HepG2 (cell line): ENCODE results near the gene SULT2B1. TPM values are rescaled to one million over a fixed set of nuclear protein-coding genes. Genes with fewer than 3 reads are reported as not detected.

ENCODE experiments used
- ARID2 ChIP-seq: sonication (generic); formaldehyde crosslinking; IDR thresholded peaks from 2 replicates; pipeline ENCODE4 v1.8.1; 2022; ENCODE audit warnings: mild to moderate bottlenecking, missing genetic modification reagents, borderline replicate concordance
- GATAD2A ChIP-seq: IDR thresholded peaks from 2 replicates; pipeline ENCODE4 v1.6.1; 2016
- MAZ ChIP-seq, 2 experiments: sonication (generic) in 1 of 2; formaldehyde crosslinking in 1 of 2; IDR thresholded peaks; 2 replicates each; pipeline versions ENCODE4 v1.5.0 to v1.6.1; 2012 to 2020; ENCODE audit warnings: low read depth in 2 of 2, mild to moderate bottlenecking in 2 of 2, borderline replicate concordance in 1 of 2, improper control_type of control experiment in 1 of 2, low read length in 1 of 2, missing genetic modification reagents in 1 of 2, moderate library complexity in 1 of 2
- PAF1 ChIP-seq: IDR thresholded peaks from 2 replicates; pipeline ENCODE4 v1.6.1; 2016; ENCODE audit warnings: missing genetic modification reagents, missing compliant biosample characterization
- PAX8 ChIP-seq: sonication (generic); formaldehyde crosslinking; IDR thresholded peaks from 2 replicates; pipeline ENCODE4 v1.8.0; 2022; ENCODE audit warnings: mild to moderate bottlenecking, missing genetic modification reagents, borderline replicate concordance
- RAD51 ChIP-seq: fragments of 450-650 bp; IDR thresholded peaks from 2 replicates; pipeline ENCODE4 v1.6.1; 2016; ENCODE audit warnings: borderline replicate concordance
- RFX1 ChIP-seq: fragments of 450-650 bp; IDR thresholded peaks from 2 replicates; pipeline ENCODE4 v1.6.1; 2017
- RXRA ChIP-seq: sonication (generic); formaldehyde crosslinking; IDR thresholded peaks from 2 replicates; pipeline ENCODE4 v1.5.1; 2020; ENCODE audit warnings: missing genetic modification reagents
- SMARCC2 ChIP-seq: fragments of 450-650 bp; IDR thresholded peaks from 2 replicates; pipeline ENCODE4 v1.6.1; 2017; ENCODE audit warnings: antibody characterized with exemption, mild to moderate bottlenecking
- SOX13 ChIP-seq, 3 experiments: fragments of 450-650 bp in 1 of 3; sonication (generic) in 1 of 3; formaldehyde crosslinking in 1 of 3; IDR thresholded peaks in 2 of 3; conservative IDR thresholded peaks in 1 of 3; 2 replicates each; pipeline versions ENCODE4 v1.5.0 to v1.6.1; 2016 to 2020; ENCODE audit warnings: antibody characterized with exemption in 1 of 3, mild to moderate bottlenecking in 1 of 3, missing compliant biosample characterization in 1 of 3, missing genetic modification reagents in 1 of 3, moderate library complexity in 1 of 3
- ZNF335 ChIP-seq: sonication (generic); formaldehyde crosslinking; IDR thresholded peaks from 2 replicates; pipeline ENCODE4 v1.4.0; 2020; ENCODE audit warnings: missing genetic modification reagents
- ZNF501 ChIP-seq: sonication (generic); formaldehyde crosslinking; IDR thresholded peaks from 2 replicates; pipeline ENCODE4 v1.5.1; 2020; ENCODE audit warnings: mild to moderate bottlenecking, moderate library complexity, missing genetic modification reagents
- ZNF788 ChIP-seq: sonication (generic); formaldehyde crosslinking; IDR thresholded peaks from 2 replicates; pipeline ENCODE4 v1.5.0; 2020; ENCODE audit warnings: mild to moderate bottlenecking, missing genetic modification reagents, borderline replicate concordance
- ZSCAN22 ChIP-seq: sonication (generic); formaldehyde crosslinking; IDR thresholded peaks from 2 replicates; pipeline ENCODE4 v1.4.0; 2020; ENCODE audit warnings: mild to moderate bottlenecking, missing genetic modification reagents
- polyA plus RNA-seq, 8 experiments: library from polyadenylated mRNA; depleted of rRNA in 3 of 8; stranded (reverse) in 7 of 8; unstranded in 1 of 8; fragments of >200 nt; fragmentation: Illumina TruSeq in 4 of 8; extraction: Trizol in 4 of 8; gene quantifications; 2 replicates each; pipeline versions ENCODE4 v1.2.1 to v1.2.3, GENCODE V29; 2011 to 2016; ENCODE audit warnings: low read depth in 4 of 8, missing spikeins in 1 of 8, mixed read lengths in 1 of 8; ENCODE audit not compliant: insufficient read depth in 1 of 8
- total RNA-seq, 5 experiments: library from RNA; depleted of rRNA; stranded (reverse); fragments of >200 nt; fragmentation: Illumina TruSeq; extraction: Trizol; gene quantifications; 2 replicates each; pipeline ENCODE4 v1.2.3, GENCODE V29; 2016; ENCODE audit warnings: low read depth in 1 of 5
- TF ChIP-seq, protein P1 (sequence below): sonication (generic); formaldehyde crosslinking; conservative IDR thresholded peaks from 2 replicates; pipeline ENCODE4 v1.8.0; 2022; ENCODE audit warnings: low read depth, missing genetic modification reagents
- TF ChIP-seq, protein P2 (sequence below): sonication (generic); formaldehyde crosslinking; IDR thresholded peaks from 2 replicates; pipeline ENCODE4 v1.8.1; 2023; ENCODE audit warnings: missing genetic modification reagents, mild to moderate bottlenecking, borderline replicate concordance
- TF ChIP-seq, protein P3 (sequence below): sonication (generic); formaldehyde crosslinking; IDR thresholded peaks from 2 replicates; pipeline ENCODE4 v1.4.0; 2020; ENCODE audit warnings: missing genetic modification reagents
- TF ChIP-seq, protein P4 (sequence below): sonication (generic); formaldehyde crosslinking; IDR thresholded peaks from 2 replicates; pipeline ENCODE4 v1.8.1; 2023; ENCODE audit warnings: missing genetic modification reagents, inconsistent platforms, borderline replicate concordance
- TF ChIP-seq, protein P5 (sequence below): IDR thresholded peaks from 2 replicates; pipeline ENCODE4 v1.6.1; 2012; ENCODE audit warnings: low read length, improper control_type of control experiment

The SULT2B1 gene
- total and polyA plus RNA-seq, 2 of the 13 experiments (the other 11 are each of a cell fraction or from before 2014, with no cell fraction given), result 0.13 TPM; not detected in 1

DNA sequence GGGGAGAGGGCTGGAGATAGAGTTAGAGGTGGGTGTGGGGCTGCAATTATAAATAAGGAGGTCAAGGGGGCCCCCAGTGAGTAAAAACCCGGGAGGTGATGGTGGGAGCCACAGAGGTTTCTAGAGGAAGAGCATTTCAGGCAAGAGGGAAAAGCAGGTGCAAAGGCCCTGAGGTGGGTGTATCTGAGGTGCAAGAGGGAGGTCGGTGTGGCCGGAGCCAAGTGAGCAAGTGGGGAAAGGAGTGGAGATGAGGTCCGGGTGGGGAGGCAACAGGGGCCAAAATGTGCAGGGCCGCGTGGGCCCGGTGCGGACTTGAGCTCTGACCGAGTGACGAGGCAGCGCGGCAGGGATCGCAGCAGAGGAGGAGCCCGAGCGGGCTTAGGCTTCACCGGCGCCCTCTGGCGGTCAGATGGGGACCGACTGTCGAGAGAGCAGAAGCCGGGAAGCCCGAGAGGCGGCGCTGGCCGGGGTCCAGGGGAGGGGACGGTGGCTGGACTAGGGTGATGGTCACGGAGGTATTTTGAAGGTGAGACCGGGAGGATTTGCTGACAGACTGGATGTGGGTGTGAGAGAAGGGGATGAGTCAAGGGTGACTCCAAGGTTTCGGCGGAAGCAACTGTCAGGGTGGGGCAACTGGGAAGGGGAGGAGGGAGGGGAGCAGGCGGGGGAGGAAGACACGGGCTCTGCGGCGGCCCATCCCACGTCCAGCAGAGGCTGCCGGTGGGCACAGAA, 36.9 kb downstream of the SULT2B1 start (continued):
- TF ChIP-seq, protein P1, sequence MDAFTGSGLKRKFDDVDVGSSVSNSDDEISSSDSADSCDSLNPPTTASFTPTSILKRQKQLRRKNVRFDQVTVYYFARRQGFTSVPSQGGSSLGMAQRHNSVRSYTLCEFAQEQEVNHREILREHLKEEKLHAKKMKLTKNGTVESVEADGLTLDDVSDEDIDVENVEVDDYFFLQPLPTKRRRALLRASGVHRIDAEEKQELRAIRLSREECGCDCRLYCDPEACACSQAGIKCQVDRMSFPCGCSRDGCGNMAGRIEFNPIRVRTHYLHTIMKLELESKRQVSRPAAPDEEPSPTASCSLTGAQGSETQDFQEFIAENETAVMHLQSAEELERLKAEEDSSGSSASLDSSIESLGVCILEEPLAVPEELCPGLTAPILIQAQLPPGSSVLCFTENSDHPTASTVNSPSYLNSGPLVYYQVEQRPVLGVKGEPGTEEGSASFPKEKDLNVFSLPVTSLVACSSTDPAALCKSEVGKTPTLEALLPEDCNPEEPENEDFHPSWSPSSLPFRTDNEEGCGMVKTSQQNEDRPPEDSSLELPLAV, result no peak
- no peak for TF ChIP-seq SMARCC2
- TF ChIP-seq, protein P2, sequence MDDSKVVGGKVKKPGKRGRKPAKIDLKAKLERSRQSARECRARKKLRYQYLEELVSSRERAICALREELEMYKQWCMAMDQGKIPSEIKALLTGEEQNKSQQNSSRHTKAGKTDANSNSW, result no peak
- TF ChIP-seq, protein P3, sequence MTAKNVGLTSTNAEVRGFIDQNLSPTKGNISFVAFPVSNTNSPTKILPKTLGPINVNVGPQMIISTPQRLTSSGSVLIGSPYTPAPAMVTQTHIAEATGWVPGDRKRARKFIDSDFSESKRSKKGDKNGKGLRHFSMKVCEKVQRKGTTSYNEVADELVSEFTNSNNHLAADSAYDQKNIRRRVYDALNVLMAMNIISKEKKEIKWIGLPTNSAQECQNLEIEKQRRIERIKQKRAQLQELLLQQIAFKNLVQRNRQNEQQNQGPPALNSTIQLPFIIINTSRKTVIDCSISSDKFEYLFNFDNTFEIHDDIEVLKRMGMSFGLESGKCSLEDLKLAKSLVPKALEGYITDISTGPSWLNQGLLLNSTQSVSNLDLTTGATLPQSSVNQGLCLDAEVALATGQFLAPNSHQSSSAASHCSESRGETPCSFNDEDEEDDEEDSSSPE (CRISPR knock-in tag), result 0 out of 2 replicates have a peak, but pooled peaks have one; percentile 43
- no peak for TF ChIP-seq SOX13 (IDR thresholded peaks at IDR 0.05)
- 0 out of 4 replicates have a peak, but pooled peaks of 1 of the 2 experiments have one; percentile 12 for TF ChIP-seq SOX13 (CRISPR knock-in tag; conservative IDR thresholded peaks at IDR 0.05 in 1 of 2, IDR thresholded peaks at IDR 0.05 in 1 of 2)
- peak; percentile 68 for TF ChIP-seq ZNF788 (CRISPR knock-in tag)
- TF ChIP-seq ZNF335 (CRISPR knock-in tag), result 0 out of 2 replicates have a peak, but pooled peaks have one; percentile 15
- 0 out of 2 replicates have a peak, but pooled peaks have one; percentile 27 for TF ChIP-seq ZNF501 (CRISPR knock-in tag)
- no peak for TF ChIP-seq RFX1
- TF ChIP-seq ARID2 (CRISPR knock-in tag), result no peak
- TF ChIP-seq MAZ (IDR thresholded peaks at IDR 0.05; ENCODE audit: borderline replicate concordance, low read depth, low read length), result no peak
- peak; percentile 64; the same call in 1 of the 2 replicates for TF ChIP-seq MAZ (CRISPR knock-in tag; IDR thresholded peaks at IDR 0.05; ENCODE audit: low read depth)
- TF ChIP-seq GATAD2A (CRISPR knock-in tag), result 0 out of 2 replicates have a peak, but pooled peaks have one; percentile 16
- TF ChIP-seq, protein P4, sequence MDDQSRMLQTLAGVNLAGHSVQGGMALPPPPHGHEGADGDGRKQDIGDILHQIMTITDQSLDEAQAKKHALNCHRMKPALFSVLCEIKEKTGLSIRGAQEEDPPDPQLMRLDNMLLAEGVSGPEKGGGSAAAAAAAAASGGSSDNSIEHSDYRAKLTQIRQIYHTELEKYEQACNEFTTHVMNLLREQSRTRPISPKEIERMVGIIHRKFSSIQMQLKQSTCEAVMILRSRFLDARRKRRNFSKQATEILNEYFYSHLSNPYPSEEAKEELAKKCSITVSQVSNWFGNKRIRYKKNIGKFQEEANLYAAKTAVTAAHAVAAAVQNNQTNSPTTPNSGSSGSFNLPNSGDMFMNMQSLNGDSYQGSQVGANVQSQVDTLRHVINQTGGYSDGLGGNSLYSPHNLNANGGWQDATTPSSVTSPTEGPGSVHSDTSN, result no peak
- TF ChIP-seq PAX8 (CRISPR knock-in tag), result no peak
- TF ChIP-seq RAD51, result no peak
- TF ChIP-seq, protein P5, sequence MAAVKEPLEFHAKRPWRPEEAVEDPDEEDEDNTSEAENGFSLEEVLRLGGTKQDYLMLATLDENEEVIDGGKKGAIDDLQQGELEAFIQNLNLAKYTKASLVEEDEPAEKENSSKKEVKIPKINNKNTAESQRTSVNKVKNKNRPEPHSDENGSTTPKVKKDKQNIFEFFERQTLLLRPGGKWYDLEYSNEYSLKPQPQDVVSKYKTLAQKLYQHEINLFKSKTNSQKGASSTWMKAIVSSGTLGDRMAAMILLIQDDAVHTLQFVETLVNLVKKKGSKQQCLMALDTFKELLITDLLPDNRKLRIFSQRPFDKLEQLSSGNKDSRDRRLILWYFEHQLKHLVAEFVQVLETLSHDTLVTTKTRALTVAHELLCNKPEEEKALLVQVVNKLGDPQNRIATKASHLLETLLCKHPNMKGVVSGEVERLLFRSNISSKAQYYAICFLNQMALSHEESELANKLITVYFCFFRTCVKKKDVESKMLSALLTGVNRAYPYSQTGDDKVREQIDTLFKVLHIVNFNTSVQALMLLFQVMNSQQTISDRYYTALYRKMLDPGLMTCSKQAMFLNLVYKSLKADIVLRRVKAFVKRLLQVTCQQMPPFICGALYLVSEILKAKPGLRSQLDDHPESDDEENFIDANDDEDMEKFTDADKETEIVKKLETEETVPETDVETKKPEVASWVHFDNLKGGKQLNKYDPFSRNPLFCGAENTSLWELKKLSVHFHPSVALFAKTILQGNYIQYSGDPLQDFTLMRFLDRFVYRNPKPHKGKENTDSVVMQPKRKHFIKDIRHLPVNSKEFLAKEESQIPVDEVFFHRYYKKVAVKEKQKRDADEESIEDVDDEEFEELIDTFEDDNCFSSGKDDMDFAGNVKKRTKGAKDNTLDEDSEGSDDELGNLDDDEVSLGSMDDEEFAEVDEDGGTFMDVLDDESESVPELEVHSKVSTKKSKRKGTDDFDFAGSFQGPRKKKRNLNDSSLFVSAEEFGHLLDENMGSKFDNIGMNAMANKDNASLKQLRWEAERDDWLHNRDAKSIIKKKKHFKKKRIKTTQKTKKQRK, result no peak
- no peak for TF ChIP-seq PAF1 (CRISPR knock-in tag)
- no peak for TF ChIP-seq ZSCAN22 (CRISPR knock-in tag)
- no peak for TF ChIP-seq RXRA (CRISPR knock-in tag)
